ENCODE data around the gene QSOX1.
"Not testable (repeated sequence)": the region's sequence is repeated elsewhere in the genome, so short reads cannot be mapped to it uniquely, and the experiment has no call there.

The QSOX1 gene, protein sequence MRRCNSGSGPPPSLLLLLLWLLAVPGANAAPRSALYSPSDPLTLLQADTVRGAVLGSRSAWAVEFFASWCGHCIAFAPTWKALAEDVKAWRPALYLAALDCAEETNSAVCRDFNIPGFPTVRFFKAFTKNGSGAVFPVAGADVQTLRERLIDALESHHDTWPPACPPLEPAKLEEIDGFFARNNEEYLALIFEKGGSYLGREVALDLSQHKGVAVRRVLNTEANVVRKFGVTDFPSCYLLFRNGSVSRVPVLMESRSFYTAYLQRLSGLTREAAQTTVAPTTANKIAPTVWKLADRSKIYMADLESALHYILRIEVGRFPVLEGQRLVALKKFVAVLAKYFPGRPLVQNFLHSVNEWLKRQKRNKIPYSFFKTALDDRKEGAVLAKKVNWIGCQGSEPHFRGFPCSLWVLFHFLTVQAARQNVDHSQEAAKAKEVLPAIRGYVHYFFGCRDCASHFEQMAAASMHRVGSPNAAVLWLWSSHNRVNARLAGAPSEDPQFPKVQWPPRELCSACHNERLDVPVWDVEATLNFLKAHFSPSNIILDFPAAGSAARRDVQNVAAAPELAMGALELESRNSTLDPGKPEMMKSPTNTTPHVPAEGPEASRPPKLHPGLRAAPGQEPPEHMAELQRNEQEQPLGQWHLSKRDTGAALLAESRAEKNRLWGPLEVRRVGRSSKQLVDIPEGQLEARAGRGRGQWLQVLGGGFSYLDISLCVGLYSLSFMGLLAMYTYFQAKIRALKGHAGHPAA

DNA sequence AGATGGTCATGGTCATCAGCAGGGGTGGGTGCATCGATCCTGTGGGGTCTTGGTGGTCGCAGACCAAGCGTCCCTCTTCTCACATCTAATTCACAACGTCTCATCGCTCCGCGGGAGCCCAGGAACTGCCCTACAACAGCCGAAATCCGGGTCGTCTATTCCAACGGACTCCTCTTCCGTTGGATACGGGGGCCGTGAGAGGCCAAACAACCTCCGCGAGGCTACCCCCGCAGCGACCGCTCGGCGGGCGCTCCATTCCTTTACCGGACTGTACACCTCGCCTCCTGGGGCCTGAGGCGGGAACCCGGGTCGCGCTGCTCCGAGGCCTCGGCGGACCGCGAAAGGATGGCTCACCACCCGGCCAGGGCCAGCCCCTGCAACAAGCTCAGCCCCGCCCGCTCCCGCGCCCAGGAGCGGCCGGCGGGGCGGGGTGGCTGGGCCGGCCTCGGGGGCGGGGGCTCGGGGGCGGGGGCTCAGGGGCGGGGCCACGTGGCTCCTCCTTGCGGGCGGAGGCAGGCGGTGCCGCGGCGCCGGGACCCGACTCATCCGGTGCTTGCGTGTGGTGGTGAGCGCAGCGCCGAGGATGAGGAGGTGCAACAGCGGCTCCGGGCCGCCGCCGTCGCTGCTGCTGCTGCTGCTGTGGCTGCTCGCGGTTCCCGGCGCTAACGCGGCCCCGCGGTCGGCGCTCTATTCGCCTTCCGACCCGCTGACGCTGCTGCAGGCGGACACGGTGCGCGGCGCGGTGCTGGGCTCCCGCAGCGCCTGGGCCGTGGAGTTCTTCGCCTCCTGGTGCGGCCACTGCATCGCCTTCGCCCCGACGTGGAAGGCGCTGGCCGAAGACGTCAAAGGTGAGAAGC, at the start of gene QSOX1:
QSOX1 (plus strand) TSS at position 545 of the 857 bp plus-strand sequence; CDS start at position 584, 39 bp downstream.
- peak; percentile 93 for DNase-seq

GRCh38 chr1:180112091-180112490, 42.6 kb upstream of the QSOX1 start:
- no peak for DNase-seq

- DNase-seq: no peak
Observed at GRCh38 chr1:180112984-180113647, 41.6 kb upstream of the QSOX1 start.

- no peak for DNase-seq
Observed at GRCh38 chr1:180114396-180114945, 40.2 kb upstream of the QSOX1 start.

- no peak for DNase-seq
Observed at GRCh38 chr1:180116964-180117763, 37.5 kb upstream of the QSOX1 start.

GRCh38 chr1:180117764-180118116, 36.9 kb upstream of the QSOX1 start:
- DNase-seq: no peak

- DNase-seq: no peak
Observed at GRCh38 chr1:180119837-180120236, 34.8 kb upstream of the QSOX1 start.

DNA sequence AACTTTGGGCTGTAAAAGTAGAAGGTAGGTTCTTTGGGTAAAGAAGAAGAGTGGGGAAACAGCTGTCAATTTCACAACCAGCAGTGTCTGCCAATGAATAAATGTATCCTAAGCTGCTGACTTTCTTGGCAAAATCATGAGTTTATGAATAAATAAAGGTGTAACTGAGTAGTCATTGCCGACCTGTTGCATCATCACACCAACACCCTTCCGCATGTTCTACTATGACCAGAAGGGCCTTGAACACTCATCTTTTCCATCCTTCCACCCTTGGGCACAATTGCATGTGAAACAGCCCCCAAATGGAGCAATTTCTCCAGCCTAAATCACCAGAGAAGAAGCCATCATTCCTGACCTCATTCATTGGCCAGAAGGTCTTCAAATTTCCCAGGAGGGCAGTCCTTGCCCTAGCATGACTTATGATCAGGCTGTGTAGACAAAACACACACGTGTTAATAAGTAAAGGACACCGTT, 31.2 kb upstream of the QSOX1 start:
- DNase-seq: no peak

DNA sequence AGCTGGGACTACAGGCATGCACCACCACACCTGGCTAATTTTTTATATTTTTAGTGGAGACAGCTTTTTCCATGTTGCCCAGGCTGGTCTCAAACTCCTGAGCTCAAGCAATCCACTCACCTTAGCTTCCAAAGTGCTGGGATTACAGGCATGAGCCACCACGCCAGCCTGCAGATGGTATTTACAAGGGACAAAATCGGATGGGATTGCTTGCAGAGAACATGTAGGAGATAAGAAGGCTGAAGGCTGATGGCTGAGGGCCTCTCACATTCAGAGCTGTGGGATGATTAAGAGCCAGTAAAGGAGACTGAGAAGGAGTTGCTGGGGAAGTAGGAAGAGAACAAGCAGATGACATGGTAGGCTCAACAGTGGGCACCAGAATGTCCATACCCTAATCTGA, 24.0 kb upstream of the QSOX1 start:
- DNase-seq: no peak

GRCh38 chr1:180131510-180131909, 23.2 kb upstream of the QSOX1 start:
- peak; percentile 3 for DNase-seq

DNA sequence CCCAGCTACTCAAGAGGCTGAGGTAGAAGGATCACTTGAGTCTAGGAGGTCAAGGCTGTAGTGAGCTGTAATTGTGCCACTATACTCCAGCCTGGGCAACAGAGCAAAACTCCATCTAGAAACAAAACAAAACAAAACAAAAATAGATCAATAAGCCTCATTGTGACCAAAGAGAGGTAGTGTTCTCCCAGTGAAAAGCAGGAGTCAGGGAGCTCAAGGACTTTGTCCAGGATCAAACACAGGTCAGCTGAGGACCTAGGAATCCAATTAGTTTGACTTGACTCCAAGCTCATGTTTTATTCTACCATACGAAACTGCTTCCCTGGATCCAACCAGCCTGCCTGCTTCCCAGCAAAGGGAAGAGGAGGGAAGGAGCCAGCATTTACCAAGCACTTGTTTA, 21.5 kb upstream of the QSOX1 start:
- DNase-seq: no peak

DNA sequence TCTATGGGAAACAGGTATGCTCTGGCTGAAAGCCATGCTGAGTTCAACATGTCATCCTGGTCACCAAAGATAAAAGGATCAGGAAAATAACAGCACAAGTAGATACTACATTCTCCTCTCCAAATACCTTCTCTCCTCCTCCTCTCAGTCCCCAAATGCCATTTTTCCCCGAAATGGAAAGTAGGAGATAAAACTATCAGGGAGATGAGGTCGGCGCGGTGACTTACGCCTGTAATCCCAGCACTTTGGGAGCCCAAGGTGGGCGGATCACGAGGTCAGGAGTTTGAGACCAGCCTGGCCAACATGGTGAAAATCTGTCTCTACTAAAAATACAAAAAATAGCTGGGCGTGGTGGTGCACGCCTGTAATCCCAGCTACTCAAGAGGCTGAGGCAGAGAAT, 21.0 kb upstream of the QSOX1 start:
- DNase-seq: not testable (repeated sequence)

DNA sequence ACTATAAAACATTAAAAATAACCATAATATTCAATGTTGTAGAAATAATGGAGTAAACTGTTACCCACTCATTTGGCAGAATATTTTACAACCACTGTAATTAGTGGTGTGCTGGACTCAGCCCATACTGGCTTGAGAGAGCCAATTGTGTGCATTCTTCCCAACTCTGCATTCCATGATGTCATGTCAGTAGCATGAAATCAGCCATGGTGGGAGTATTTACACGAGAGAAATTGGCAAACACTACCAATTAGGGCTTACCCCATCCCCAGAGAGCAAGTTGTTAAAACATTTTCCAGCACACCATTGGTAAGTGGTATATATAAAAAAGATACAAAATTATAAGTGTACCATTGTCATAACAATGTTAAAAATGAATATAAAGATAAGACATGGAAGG, 19.1 kb upstream of the QSOX1 start:
- DNase-seq: no peak

- DNase-seq: no peak
Observed at GRCh38 chr1:180136331-180136967, 18.2 kb upstream of the QSOX1 start.

GRCh38 chr1:180136968-180137356, 17.7 kb upstream of the QSOX1 start:
- no peak for DNase-seq

GRCh38 chr1:180137776-180138175, 16.9 kb upstream of the QSOX1 start:
- DNase-seq: no peak

- no peak for DNase-seq
Observed at GRCh38 chr1:180141381-180141934, 13.2 kb upstream of the QSOX1 start.

GRCh38 chr1:180143359-180143758, 11.3 kb upstream of the QSOX1 start:
- DNase-seq: no peak

- no peak for DNase-seq
Observed at GRCh38 chr1:180144659-180145357, 9.9 kb upstream of the QSOX1 start.

DNA sequence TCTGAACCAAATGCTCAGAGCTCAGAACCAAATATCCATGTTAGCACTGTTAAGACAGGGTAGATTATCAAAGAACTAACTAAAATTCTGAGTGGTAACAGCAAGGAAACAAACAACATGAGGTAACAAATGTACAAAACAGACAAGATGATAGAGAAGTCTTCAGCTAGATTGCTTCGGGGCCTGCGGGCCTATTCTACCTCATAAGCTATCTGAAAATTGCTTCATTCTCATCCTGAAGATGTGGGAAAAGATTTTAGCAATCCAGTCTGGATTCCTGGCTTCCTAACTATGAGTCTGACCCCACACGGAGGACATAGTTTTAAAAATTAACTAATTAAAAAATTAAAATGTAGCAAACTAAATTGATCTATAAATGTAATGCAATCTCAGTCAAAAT, 9.2 kb upstream of the QSOX1 start:
- DNase-seq: no peak

Measured in CD4-positive, alpha-beta T cell treated with Interleukin-12 subunit alpha and Interleukin-12 subunit beta, for 1 hour (primary cell).